ENCODE measurements around the gene FAU. TPM values are rescaled to one million over a fixed set of nuclear protein-coding genes. Genes with fewer than 3 reads are reported as not detected.

FAU gene
- total RNA-seq, 2 donors from 2014 or later: 725 to 753 TPM

GRCh38 chr11:65147352-65148075, 25.6 kb upstream of the FAU start:
- intact Hi-C loops (cut with DNase I): no loop called here

GRCh38 chr11:65141896-65142494, 20.1 kb upstream of the FAU start:
- DNase-seq (ENCODE audit: low spot score): no peak
- intact Hi-C loops (cut with DNase I): no loop called here

More at GRCh38 chr11:65147352-65148075, 25.6 kb upstream of the FAU start:
- no peak for DNase-seq (ENCODE audit: low spot score)

DNA sequence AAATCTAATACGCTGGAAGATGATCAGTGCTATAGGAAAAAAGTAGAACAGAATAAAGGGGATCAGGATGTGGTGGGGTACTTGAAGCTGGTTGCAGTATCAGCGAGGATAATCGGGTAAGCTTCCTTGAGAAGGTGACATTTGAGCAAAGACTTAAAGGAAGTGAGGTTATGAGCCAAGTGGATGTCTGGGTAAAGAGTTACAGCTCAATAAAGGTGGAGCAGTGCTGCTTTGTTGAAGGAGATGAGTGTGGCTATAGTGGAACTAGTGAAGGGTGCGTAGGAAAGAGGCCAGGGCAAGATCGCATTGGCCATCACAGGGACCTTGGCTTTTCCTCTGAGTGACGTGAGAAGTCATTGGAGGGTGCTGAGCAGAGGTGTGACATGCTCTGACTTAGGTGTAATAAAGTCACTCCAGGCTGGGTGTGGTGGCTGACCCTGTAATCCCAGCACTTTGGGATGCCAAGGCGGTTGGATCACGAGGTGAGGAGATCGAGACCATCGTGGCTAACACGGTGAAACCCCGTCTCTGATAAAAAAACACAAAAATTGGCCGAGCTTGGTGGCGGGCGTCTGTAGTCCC, 14.7 kb upstream of the FAU start:
- intact Hi-C loops (cut with DNase I): loop anchor here in 1 of 2 donors (5.0 kb wide), 1 partner anchor 46 kb away; the partner anchor contains the start of gene CAPN1

DNA sequence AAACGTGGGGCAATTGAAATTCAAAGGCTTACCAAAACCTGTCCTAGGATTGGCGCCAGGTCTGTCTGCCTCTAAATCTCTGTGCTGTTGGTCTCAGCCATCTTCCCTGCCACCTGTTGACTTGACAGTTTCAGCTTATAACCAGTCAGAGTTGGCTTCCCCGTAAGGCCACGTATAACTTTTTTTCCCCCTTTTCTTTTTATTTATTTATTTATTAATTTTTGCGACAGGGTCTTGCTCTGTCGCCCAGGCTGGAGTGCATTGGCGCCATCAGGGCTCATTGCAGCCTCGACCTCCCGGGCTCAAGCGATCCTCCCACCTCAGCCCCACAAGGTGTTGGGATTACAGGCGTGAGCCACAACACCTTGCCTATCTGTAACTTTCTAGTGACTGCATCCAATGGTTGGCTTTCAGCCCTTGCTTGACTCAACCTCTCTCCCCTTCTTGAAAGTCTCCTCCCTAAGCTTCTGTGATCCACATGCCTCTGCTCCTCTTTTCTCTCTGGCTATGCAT, 13.8 kb upstream of the FAU start:
- intact Hi-C loops (cut with DNase I): loop anchor here in 1 of 2 donors (5.0 kb wide), 1 partner anchor 47 kb away; the partner anchor contains the start of gene CAPN1
- DNase-seq (ENCODE audit: low spot score): no peak

More for the DNA sequence above, 14.7 kb upstream of the FAU start:
- DNase-seq (ENCODE audit: low spot score): no peak

DNA sequence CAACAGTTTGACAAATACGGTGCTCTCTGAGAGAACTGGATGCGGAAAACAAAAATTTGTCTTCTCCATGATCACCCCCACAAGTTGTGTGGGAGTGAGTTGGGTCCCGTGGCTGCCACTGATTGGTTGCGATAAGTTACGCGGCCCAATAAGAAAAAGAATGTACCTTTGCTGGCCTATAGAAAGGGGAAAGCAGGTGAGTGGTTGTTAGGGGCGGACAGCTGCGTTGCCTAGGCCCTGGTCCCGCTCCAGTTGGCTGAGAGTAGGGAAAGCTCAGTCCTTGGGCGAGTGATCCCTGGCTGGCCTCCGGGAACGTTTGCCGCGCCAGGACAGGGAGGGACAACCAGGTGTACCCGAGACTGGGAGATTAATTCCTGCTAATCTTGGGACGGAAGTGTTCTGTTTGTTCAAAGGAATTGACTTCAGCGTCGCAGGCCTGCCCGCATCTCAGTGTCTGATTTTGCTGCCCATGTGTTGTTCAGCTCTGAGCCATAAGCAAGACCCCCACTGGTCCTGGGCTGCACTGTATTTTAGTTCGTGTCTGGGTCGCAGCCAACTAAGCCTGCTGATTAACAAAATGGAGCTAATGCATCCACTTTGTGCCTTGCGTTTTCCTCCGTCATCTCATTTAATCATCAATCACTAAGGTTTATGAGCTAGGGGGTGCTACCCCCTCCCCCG, 13.2 kb upstream of the FAU start:
- peak; percentile 94 for DNase-seq (ENCODE audit: low spot score)
- intact Hi-C loops (cut with DNase I): loop anchor here (5.0 kb wide), 1 partner anchor 47 kb away; the partner anchor contains the start of gene CAPN1 (in 2 of the 2)

GRCh38 chr11:65134240-65134951, 12.5 kb upstream of the FAU start, which contains the start of gene SYVN1:
Gene SYVN1 (minus strand): TSS chr11:65134519. CDS start chr11:65133601, 918 bp downstream.
- intact Hi-C loops (cut with DNase I): loop anchor here in 1 of 2 donors (5.0 kb wide), 1 partner anchor 48 kb away; the partner anchor contains the start of gene CAPN1

DNA sequence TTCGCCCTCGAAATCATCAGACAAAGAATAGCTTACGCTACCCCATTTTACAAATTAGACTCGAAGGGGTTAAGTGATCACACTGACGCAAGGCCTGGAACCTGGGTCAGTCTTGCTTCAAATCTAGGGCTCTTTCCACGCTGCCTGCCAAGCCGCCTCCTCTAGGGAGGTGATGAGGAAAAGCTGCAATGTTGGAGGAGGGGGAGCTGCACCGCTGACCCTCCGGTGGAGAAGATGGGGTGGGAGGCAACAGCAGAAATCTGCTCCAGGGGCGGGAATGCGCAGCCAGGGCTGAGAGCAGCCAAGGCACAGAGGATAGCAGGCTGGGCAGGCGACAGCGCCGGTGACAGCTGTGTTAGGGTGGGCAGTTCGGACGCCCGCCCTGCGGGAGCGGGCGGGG, 11.8 kb upstream of the FAU start:
- intact Hi-C loops (cut with DNase I): loop anchor here in 1 of 2 donors (5.0 kb wide), 1 partner anchor 49 kb away; the partner anchor contains the start of gene CAPN1
- peak; percentile 91 for DNase-seq (ENCODE audit: low spot score)

More at GRCh38 chr11:65134240-65134951, 12.5 kb upstream of the FAU start, which contains the start of gene SYVN1:
- DNase-seq (ENCODE audit: low spot score): peak; percentile 97

DNA sequence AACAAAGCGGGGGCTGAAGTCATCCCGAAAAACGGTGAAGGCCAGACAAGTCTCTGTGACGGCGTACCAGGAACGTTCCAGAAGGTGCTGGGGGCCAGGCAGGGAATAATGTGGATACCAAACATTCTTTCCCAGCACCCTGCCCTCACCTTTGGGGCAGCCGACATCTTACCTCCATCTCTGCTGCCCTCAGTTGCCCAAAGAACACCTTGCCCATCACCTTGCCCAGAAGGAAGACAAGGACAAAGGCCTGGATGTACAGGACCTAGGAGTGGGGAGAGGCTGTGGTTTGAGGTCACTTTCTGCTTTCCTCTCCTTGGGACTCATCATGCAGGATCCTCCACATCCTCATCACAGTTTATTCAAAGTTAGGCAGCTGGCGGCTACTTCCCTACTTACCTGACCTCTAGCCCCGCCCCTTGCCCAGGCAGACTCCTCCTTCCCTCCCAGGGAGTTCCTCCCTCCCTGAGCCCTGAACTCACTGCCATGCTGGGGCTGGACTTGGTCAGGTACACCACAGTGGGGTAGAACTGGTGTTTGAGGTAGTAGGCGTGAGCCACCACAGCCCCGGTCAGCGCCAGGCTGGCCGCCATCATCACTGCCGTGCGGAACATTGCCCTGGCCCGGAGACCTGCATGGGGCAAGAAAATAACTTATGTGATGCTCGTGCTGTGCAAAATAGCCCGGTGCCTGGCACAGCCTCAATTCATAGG, 11.2 kb upstream of the FAU start:
- DNase-seq (ENCODE audit: low spot score): peak; percentile 78
- intact Hi-C loops (cut with DNase I): loop anchor here in 1 of 2 donors (5.0 kb wide), 1 partner anchor 49 kb away; the partner anchor contains the start of gene CAPN1

GRCh38 chr11:65132238-65132987, 10.5 kb upstream of the FAU start:
- DNase-seq (ENCODE audit: low spot score): no peak
- intact Hi-C loops (cut with DNase I): loop anchor here in 1 of 2 donors (5.0 kb wide), 1 partner anchor 50 kb away; the partner anchor contains the start of gene CAPN1

GRCh38 chr11:65131895-65132237, 9.9 kb upstream of the FAU start:
- no peak for DNase-seq (ENCODE audit: low spot score)
- intact Hi-C loops (cut with DNase I): loop anchor here in 1 of 2 donors (5.0 kb wide), 1 partner anchor 50 kb away; the partner anchor contains the start of gene CAPN1

- intact Hi-C loops (cut with DNase I): loop anchor here in 1 of 2 donors (5.0 kb wide), 1 partner anchor 51 kb away; the partner anchor contains the start of gene CAPN1
- no peak for DNase-seq (ENCODE audit: low spot score)
These were observed 9.5 kb upstream of the FAU start for GRCh38 chr11:65131417-65131776.

GRCh38 chr11:65130631-65131416, 8.9 kb upstream of the FAU start:
- intact Hi-C loops (cut with DNase I): loop anchor here in 1 of 2 donors (5.0 kb wide), 1 partner anchor 51 kb away; the partner anchor contains the start of gene CAPN1

DNA sequence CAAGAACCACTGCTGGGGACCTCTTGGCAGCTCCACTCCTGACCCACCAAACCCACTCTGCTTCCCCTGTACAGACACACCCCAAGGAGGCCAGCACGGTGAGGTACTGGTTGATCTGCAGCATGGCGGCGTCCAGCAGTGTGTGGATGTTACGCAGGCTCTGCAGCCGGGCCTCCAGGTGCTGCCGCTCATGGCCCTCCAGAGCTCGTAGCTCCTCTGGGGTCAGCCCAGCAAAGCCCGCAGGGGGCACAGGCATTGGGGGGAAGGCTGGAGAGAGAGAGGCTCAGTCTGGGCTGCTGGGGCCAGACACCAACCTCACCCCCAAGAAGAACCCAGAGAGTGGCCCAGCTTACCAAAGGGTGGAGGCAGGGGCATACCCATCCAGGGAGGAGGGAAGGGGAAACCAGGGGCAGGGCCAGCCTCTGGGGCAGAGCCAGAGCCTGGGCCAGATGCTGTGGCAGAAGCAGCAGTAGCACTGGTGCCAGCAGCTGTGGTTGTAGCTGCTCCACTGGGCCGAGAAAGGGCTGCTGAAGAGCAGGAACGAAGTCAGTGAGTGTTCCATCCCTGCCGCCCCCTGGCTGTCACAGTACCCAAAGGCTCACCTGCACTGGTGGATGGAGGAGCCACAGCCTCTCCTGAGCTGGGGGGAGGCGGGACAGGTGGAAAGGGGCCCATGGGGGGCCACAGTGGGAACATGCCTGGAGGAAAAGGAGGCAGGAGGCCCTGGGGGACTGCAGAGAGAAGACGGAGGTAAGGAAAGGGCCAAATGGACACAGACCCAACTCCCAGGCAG, 7.9 kb upstream of the FAU start:
- intact Hi-C loops (cut with DNase I): loop anchor here in 1 of 2 donors (5.0 kb wide), 1 partner anchor 52 kb away; the partner anchor contains the start of gene CAPN1
- peak; percentile 76 for DNase-seq (ENCODE audit: low spot score)

More at GRCh38 chr11:65130631-65131416, 8.9 kb upstream of the FAU start:
- peak; percentile 77 for DNase-seq (ENCODE audit: low spot score)

GRCh38 chr11:65128182-65129145, 6.5 kb upstream of the FAU start:
- intact Hi-C loops (cut with DNase I): no loop called here
- peak; percentile 81 for DNase-seq (ENCODE audit: low spot score)
